Activated CD4-positive, alpha-beta memory T cell treated with anti-CD3 and anti-CD28 coated beads for 36 hours (primary cell): ENCODE measurements around the gene XPNPEP3. TPM values are rescaled to one million over a fixed set of nuclear protein-coding genes. Genes with fewer than 3 reads are reported as not detected.
"Not testable (repeated sequence)": the region's sequence is repeated elsewhere in the genome, so short reads cannot be mapped to it uniquely, and the experiment has no call there.

Experiments used
- CTCF ChIA-PET: fragments of 350-600 bp; sonication (Branson Sonifier 250); formaldehyde crosslinking; loops from one replicate; lab custom pipeline; 2021; ENCODE audit warnings: antibody characterized with exemption, inconsistent platforms; lab: Charles Lee
- POLR2A ChIA-PET: fragments of 350-600 bp; sonication (Branson Sonifier 250); formaldehyde crosslinking; loops from one replicate; lab custom pipeline; 2021; ENCODE audit warnings: antibody characterized with exemption; lab: Charles Lee
- DNase-seq: peaks from one replicate; pipeline ENCODE4 v3.0.0-alpha.2; 2020
- H3K27ac Mint-ChIP-seq: one replicate; pipeline ENCODE4 v1.8.0; 2021; ENCODE audit warnings: mixed read lengths
- H3K27me3 Mint-ChIP-seq: one replicate; pipeline ENCODE4 v1.8.0; 2021; ENCODE audit warnings: mixed read lengths
- H3K36me3 Mint-ChIP-seq: one replicate; pipeline ENCODE4 v1.8.0; 2021; ENCODE audit warnings: mixed read lengths
- H3K4me1 Mint-ChIP-seq: one replicate; pipeline ENCODE4 v1.8.0; 2021; ENCODE audit warnings: low read depth, mixed read lengths
- H3K4me3 Mint-ChIP-seq: one replicate; pipeline ENCODE4 v1.8.0; 2021; ENCODE audit warnings: mild to moderate bottlenecking, mixed read lengths
- H3K9me3 Mint-ChIP-seq: one replicate; pipeline ENCODE4 v1.8.0; 2021; ENCODE audit warnings: mixed read lengths
- intact Hi-C: fragments of 100-400 bp; cut with micrococcal nuclease; formaldehyde crosslinking; loops from one replicate; pipeline ENCODE4 v1.15.1; 2023
- total RNA-seq, 2 experiments: library from RNA; stranded (reverse); gene quantifications; one replicate each; pipeline ENCODE4 v1.2.3, GENCODE V29; 2021

XPNPEP3 gene
- total RNA-seq, 2 experiments from 2014 or later: 19.4 to 20.1 TPM

DNA sequence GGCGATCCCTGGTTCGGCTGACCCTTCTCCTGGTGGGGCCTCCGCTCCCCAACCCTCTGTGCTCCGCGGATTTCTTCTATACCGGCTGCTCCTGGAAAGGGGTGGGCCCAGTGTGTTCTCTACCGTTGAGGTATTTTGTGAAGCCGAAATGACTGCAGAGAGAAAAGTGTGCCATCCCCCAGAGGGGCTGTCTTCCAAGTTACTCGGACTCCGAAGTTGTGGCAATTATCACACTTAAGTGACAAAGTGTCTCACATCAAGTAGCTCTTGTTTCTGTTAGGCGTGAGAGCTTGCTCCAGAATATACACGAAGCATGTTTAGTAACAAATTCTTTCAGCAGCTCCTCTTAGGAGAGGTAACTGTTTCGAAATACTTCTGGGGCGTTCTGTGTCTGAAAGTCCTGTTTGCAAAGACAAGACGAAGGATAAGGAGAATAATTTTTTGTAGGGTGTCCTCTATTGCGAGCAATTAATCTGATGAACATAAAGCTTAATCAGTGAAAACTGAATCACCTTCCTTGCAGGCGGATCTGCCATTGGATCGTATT is 434 bp downstream of the XPNPEP3 start:
- H3K27me3 Mint-ChIP-seq: no peaks in the 10 kb centered on the region
- intact Hi-C loops: loop anchor here (2.0 to 10.0 kb wide), 8 partner anchors 41 to 813 kb away; partner anchors contain the start of genes ACO2, MRTFA, PHF5A and RANGAP1
- H3K9me3 Mint-ChIP-seq: no peaks in the 10 kb centered on the region
- peaks cover 6% of the 10 kb centered on the region for H3K36me3 Mint-ChIP-seq
- H3K4me3 Mint-ChIP-seq: peak overlapping the region; percentile 98
- H3K4me1 Mint-ChIP-seq: peaks cover 44% of the 10 kb centered on the region
- H3K27ac Mint-ChIP-seq: peak overlapping the region; percentile 99
- ChIA-PET CTCF (interaction anchor here (0.6 to 3.1 kb wide), 6 partner anchors 9 to 174 kb away, joined by 3 to 20 read pairs (median 4); no protein-coding TSS in a partner anchor), POLR2A (interaction anchor here (0.7 to 2.1 kb wide), 7 partner anchors 9 to 234 kb away, joined by 3 to 9 read pairs (median 3); partner anchors contain the start of gene SLC25A17)
- no peak for DNase-seq

DNA sequence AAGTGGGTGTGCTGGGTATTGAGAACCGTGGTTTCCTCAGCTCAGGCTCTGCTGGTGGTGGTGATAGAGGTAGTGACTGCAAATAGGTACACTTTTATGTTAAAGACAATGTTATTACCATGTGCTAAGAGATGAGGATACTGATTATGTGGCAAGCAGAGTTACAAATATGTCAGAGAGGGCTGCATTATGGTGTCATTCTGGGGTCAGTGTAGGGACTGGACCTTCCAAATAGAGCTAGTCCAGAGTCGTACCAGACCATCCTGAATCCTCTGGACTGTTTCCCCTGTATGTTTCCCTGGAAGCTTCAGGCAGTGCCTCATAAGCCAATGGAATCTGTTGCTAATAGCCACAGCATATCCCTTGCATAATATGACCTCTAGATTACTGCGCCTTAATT is 5.1 kb downstream of the XPNPEP3 start, which contains the start of gene DNAJB7:
Gene DNAJB7, minus strand, starts transcription at position 101 of the 400 bp plus-strand sequence. CDS start 119 bp downstream, outside the sequence.
- no peak within 1 kb of the TSS for H3K27ac Mint-ChIP-seq
- no peak for DNase-seq
- no peak within 1 kb of the TSS for H3K4me3 Mint-ChIP-seq
- ChIA-PET CTCF (no interaction called here), POLR2A (no interaction called here)
- H3K27me3 Mint-ChIP-seq: no peaks in the 10 kb centered on the region
- peaks cover 25% of the 10 kb centered on the region for H3K4me1 Mint-ChIP-seq
- intact Hi-C loops: no loop called here
- peaks cover 6% of the 10 kb centered on the region for H3K36me3 Mint-ChIP-seq
- H3K9me3 Mint-ChIP-seq: no peaks in the 10 kb centered on the region

DNA sequence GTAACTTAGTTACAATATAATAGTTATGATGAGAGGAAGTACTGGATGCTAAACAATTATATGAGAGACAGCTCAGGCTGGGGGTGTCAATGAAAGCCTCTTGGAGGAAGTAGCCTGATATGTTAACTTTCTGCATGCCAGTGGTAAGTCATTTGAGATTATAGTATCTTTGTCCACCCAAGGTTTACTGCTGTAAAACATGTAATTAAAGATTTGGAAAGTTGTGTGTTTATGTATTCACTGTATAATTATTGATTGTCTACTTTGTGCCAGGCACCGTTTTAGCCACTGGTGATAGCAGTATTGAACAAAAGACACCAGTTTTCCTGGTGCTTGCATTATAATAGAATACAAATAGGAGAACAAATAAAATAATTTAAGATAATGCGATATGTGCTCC is 5.6 kb downstream of the XPNPEP3 start:
- peaks cover 24% of the 10 kb centered on the region for H3K4me1 Mint-ChIP-seq
- H3K9me3 Mint-ChIP-seq: no peaks in the 10 kb centered on the region
- POLR2A ChIA-PET: no interaction called here
- H3K27ac Mint-ChIP-seq: no peak overlapping the region
- H3K36me3 Mint-ChIP-seq: peaks cover 3% of the 10 kb centered on the region
- H3K27me3 Mint-ChIP-seq: no peaks in the 10 kb centered on the region
- intact Hi-C loops: no loop called here
- H3K4me3 Mint-ChIP-seq: no peak overlapping the region
- CTCF ChIA-PET: no interaction called here
- DNase-seq: no peak

DNA sequence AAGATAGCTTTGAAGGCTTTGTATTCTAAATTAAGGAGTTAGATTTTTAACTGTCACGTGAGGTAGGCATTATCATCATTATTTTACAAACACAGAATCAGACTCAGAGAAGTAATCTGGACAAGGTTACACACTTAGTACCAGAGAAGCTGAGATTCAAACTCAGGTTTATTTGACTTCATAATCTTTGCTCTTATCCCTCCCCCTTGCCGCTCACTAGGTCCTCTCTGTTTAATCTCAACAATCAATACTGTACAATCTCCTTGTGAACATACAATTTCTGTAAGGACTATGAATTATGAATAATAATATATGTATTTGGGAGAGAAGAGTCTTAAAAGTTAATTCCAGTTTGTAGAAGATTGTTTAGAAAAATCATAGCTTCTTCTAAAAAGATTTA is 10.2 kb downstream of the XPNPEP3 start:
- no peak overlapping the region for H3K27ac Mint-ChIP-seq
- ChIA-PET CTCF (interaction anchor here (0.8 to 1.9 kb wide), 3 partner anchors 10 to 431 kb away, joined by 3 to 6 read pairs (median 3); partner anchors contain the start of genes ST13 and XPNPEP3), POLR2A (interaction anchor here (1.3 kb wide), 1 partner anchor 10 kb away, joined by 3 read pairs; the partner anchor contains the start of genes ST13 and XPNPEP3)
- DNase-seq: no peak
- H3K27me3 Mint-ChIP-seq: no peaks in the 10 kb centered on the region
- H3K9me3 Mint-ChIP-seq: no peaks in the 10 kb centered on the region
- no peak overlapping the region for H3K4me3 Mint-ChIP-seq
- peaks cover 8% of the 10 kb centered on the region for H3K4me1 Mint-ChIP-seq
- H3K36me3 Mint-ChIP-seq: peaks cover 8% of the 10 kb centered on the region
- intact Hi-C loops: no loop called here

DNA sequence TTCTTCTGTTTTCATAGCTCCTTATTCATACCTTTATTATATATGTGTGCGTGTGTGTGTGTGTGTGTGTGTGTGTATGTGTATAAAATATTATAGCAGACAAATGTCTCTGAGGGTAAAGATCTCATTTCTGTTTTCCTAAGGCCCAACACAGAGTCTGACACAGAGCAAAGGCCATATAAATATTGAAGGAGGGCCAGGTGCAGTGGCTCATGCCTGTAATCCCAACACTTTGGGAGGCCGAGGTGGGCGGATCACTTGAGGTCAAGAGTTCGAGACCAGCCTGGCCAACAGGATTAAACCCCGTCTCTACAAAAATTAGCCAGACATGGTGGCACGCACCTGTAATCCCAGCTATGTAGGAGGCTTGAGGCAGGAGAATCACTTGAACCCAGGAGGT is 11.4 kb downstream of the XPNPEP3 start:
- intact Hi-C loops, H3K27me3 Mint-ChIP-seq, POLR2A ChIA-PET, H3K4me3 Mint-ChIP-seq, H3K4me1 Mint-ChIP-seq, H3K36me3 Mint-ChIP-seq, H3K27ac Mint-ChIP-seq, H3K9me3 Mint-ChIP-seq, DNase-seq: not testable (repeated sequence)
- CTCF ChIA-PET: interaction anchor here (1.9 kb wide), 1 partner anchor 54 kb away, joined by 6 read pairs; no protein-coding TSS in a partner anchor

DNA sequence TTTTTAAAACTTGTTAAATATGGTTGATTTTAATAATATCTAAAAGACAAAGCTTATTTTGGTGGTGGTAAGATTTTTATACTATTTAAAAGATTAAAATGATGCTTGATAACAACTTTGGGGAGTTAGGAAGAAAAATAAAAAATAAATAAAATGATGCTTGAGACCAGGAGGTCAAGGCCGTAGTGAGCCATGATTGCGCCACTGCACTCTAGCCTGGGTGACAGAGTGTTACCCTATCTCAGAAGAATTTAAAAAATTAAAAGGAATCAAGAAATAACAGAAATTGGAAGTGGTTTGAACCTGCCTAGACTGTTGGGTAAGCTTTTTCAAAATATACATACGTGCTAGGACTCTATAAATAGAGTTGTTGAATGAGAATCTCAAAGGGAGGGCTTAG is 17.1 kb downstream of the XPNPEP3 start:
- intact Hi-C loops: no loop called here
- H3K9me3 Mint-ChIP-seq: no peaks in the 10 kb centered on the region
- H3K27ac Mint-ChIP-seq: no peak overlapping the region
- no peak for DNase-seq
- H3K27me3 Mint-ChIP-seq: no peaks in the 10 kb centered on the region
- no peaks in the 10 kb centered on the region for H3K4me1 Mint-ChIP-seq
- POLR2A ChIA-PET: no interaction called here
- peaks cover 9% of the 10 kb centered on the region for H3K36me3 Mint-ChIP-seq
- CTCF ChIA-PET: no interaction called here
- no peak overlapping the region for H3K4me3 Mint-ChIP-seq

DNA sequence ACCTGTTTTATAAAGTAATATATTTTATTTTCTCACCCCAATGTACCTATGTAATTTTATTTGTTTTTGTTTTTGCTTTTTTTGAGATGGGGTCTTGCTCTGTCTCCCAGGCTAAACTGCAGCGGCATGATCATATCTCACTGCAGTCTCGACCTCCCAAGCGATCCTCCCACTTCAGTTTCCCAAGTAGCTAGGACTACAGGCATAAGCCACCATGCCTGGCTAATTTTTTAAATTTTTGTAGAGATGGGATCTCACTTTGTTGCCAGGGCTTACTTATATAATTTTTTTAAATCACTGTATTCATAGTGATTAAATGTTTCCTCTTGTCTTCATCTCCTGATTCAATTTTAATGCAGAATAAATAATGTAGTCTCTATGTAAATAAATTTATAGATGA is 18.2 kb downstream of the XPNPEP3 start:
- CTCF ChIA-PET: no interaction called here
- no peak overlapping the region for H3K4me3 Mint-ChIP-seq
- intact Hi-C loops: no loop called here

DNA sequence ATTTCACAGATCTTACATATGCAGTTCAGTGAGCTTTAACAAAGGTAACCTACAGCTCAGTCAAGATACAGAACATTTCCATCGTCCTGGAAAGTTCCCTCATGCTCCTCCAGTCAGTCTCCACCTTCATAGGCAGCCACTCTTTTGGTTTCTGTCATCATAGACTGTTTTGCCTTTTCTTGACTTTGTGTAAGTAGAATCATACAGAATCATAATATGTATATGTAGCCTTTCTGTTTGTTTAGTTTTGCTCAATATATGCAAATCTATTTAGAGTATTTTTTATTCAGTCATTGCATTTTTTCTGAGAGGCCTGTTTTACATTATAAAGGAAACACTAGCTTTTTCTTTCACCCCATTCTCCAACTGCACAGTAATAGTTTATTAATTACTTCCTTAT is 20.0 kb downstream of the XPNPEP3 start:
- CTCF ChIA-PET: interaction anchor here (2.7 kb wide), 1 partner anchor 22 kb away, joined by 8 read pairs; no protein-coding TSS in a partner anchor
- POLR2A ChIA-PET: no interaction called here
- intact Hi-C loops: no loop called here
- Mint-ChIP-seq H3K36me3 (peaks cover 8% of the 10 kb centered on the region), H3K27me3 (no peaks in the 10 kb centered on the region), H3K9me3 (no peaks in the 10 kb centered on the region), H3K4me1 (no peaks in the 10 kb centered on the region), H3K27ac (no peak overlapping the region), H3K4me3 (no peak overlapping the region)
- DNase-seq: no peak

More for the DNA sequence above, 18.2 kb downstream of the XPNPEP3 start:
- no peaks in the 10 kb centered on the region for H3K27me3 Mint-ChIP-seq
- POLR2A ChIA-PET: no interaction called here
- no peaks in the 10 kb centered on the region for H3K9me3 Mint-ChIP-seq
- peaks cover 7% of the 10 kb centered on the region for H3K36me3 Mint-ChIP-seq
- no peak overlapping the region for H3K27ac Mint-ChIP-seq
- DNase-seq: no peak
- H3K4me1 Mint-ChIP-seq: no peaks in the 10 kb centered on the region

DNA sequence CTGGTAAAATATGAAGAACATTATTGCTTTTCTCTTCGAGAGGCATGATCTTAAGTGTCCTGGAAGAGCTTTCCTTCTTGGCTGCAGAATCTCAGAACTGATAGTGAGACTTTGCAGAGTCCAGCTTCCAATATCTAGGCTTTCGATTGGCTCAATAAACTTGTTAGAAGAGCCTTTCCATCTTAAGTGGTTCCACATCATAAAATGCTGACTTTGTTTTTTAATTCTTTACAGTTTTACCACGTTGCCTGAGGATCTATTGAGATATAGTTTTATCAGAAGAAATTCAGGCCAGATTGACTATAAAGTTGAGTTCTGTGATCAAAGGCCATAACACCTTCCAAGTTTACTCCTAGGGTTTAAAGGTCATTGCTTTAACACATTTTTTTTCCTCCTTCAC is 20.5 kb downstream of the XPNPEP3 start:
- POLR2A ChIA-PET: no interaction called here
- no peaks in the 10 kb centered on the region for H3K9me3 Mint-ChIP-seq
- intact Hi-C loops: no loop called here
- DNase-seq: no peak
- H3K4me3 Mint-ChIP-seq: no peak overlapping the region
- no peaks in the 10 kb centered on the region for H3K4me1 Mint-ChIP-seq
- no peak overlapping the region for H3K27ac Mint-ChIP-seq
- H3K27me3 Mint-ChIP-seq: no peaks in the 10 kb centered on the region
- peaks cover 7% of the 10 kb centered on the region for H3K36me3 Mint-ChIP-seq
- CTCF ChIA-PET: interaction anchor here (2.7 kb wide), 1 partner anchor 22 kb away, joined by 8 read pairs; no protein-coding TSS in a partner anchor

DNA sequence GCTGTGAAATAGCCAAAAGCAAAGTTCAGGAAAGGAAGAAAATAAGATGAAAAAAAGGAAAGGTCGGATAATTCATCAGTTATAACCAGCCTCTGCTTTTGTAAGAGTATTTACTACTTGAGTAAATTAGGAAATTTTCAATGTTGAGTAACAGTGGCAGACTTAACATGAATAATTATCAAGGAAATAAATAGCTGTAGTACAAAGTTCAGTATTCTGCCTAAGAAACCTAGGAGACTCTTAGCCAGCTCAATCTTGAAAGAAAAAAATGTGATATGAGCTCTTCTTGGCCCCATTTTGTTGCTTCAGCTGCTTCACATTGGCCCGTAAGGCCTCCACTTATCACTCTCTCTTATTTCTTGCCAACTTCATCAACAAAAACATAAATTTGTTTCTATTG is 22.0 kb downstream of the XPNPEP3 start:
- no peak for DNase-seq
- ChIA-PET CTCF (interaction anchor here (0.6 to 2.7 kb wide), 4 partner anchors 20 to 31 kb away, joined by 3 to 8 read pairs (median 4); partner anchors contain the start of gene XPNPEP3), POLR2A (no interaction called here)
- no peaks in the 10 kb centered on the region for H3K27me3 Mint-ChIP-seq
- H3K36me3 Mint-ChIP-seq: peaks cover 7% of the 10 kb centered on the region
- no peaks in the 10 kb centered on the region for H3K9me3 Mint-ChIP-seq
- no peaks in the 10 kb centered on the region for H3K4me1 Mint-ChIP-seq
- intact Hi-C loops: no loop called here
- H3K4me3 Mint-ChIP-seq: no peak overlapping the region
- no peak overlapping the region for H3K27ac Mint-ChIP-seq

DNA sequence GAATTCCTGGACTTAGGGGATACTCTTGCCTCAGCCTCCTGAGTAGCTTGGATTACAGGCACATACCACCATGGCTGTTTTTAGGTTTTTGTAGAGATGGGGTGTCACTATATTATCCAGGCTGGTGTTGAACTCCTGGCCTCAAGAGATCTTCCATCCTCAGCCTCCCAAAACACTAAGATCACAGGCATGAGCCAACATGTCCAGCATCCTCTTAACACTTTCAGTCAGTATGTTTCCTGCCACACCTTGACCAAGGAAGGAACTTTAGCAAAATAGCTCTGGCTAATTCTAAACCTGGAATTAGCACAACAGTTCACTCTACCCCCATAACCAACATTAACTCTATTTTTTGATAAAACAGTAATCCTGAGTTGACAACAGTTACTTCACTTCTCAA is 32.2 kb downstream of the XPNPEP3 start:
- no peak for DNase-seq
- Mint-ChIP-seq H3K27ac (no peak overlapping the region), H3K9me3 (no peaks in the 10 kb centered on the region), H3K36me3 (peaks cover 14% of the 10 kb centered on the region), H3K4me3 (no peak overlapping the region), H3K27me3 (no peaks in the 10 kb centered on the region), H3K4me1 (no peaks in the 10 kb centered on the region)
- ChIA-PET POLR2A (no interaction called here), CTCF (interaction anchor here (2.1 kb wide), 1 partner anchor 10 kb away, joined by 12 read pairs; no protein-coding TSS in a partner anchor)
- intact Hi-C loops: no loop called here

DNA sequence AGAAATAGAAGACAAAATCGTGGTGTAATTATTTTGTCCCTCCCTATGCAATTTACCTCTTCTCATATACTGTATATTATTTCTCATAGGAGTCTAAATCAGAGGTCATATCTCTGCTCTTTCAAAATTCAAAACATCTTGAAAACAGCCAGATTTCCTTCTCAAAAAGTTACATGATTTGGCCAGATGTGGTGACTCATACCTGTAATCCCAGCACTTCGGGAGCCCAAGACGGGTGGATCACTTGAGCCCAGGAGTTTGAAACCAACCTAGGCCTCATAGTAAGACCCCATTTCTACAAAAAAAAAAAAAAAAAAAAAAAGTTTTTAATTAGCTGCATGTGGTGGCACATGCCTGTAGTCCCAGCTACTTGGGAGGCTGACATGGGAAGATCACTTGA is 33.9 kb downstream of the XPNPEP3 start:
- DNase-seq: no peak
- H3K36me3 Mint-ChIP-seq: peaks cover 13% of the 10 kb centered on the region
- H3K9me3 Mint-ChIP-seq: no peaks in the 10 kb centered on the region
- H3K27me3 Mint-ChIP-seq: no peaks in the 10 kb centered on the region
- intact Hi-C loops: no loop called here
- ChIA-PET CTCF (interaction anchor here (2.1 kb wide), 1 partner anchor 8 kb away, joined by 12 read pairs; no protein-coding TSS in a partner anchor), POLR2A (no interaction called here)
- H3K4me3 Mint-ChIP-seq: no peak overlapping the region
- no peaks in the 10 kb centered on the region for H3K4me1 Mint-ChIP-seq
- no peak overlapping the region for H3K27ac Mint-ChIP-seq
